Adrenal gland (tissue), 12 donors: ENCODE results near the gene RIC8B. TPM values are rescaled to one million over a fixed set of nuclear protein-coding genes. Genes with fewer than 3 reads are reported as not detected.

Source experiments
- DNase-seq, 7 donors: peaks; one replicate each; pipeline ENCODE4 v3.0.0-alpha.2; 2019 to 2020
- H3K27ac ChIP-seq, 5 donors: fragments of 200-600 bp; sonication (generic) in 4 of 5; 1 replicate in 3 of 5; 2 replicates in 2 of 5; pipeline versions ENCODE4 v1.5.1 to v1.8.0; 2016 to 2020; ENCODE audit warnings: mild to moderate bottlenecking in 1 of 5
- H3K27me3 ChIP-seq: fragments of 200-600 bp; 2 replicates; pipeline ENCODE4 v1.8.0; 2021
- H3K36me3 ChIP-seq, 2 donors: fragments of 200-600 bp; replicated peaks in 1 of 2; 1 replicate in 1 of 2; 2 replicates in 1 of 2; pipeline versions ENCODE4 v1.5.1 to v1.8.0; 2018 to 2022
- H3K4me1 ChIP-seq, 2 donors: fragments of 200-600 bp; replicated peaks in 1 of 2; 1 replicate in 1 of 2; 2 replicates in 1 of 2; pipeline versions ENCODE4 v1.5.1 to v1.8.0; 2018 to 2021
- H3K4me3 ChIP-seq, 4 donors: fragments of 200-600 bp; sonication (generic) in 3 of 4; one replicate each; pipeline ENCODE4 v1.5.1; 2016 to 2018
- H3K9me3 ChIP-seq, 3 donors: fragments of 200-600 bp; sonication (generic) in 1 of 3; replicated peaks in 1 of 3; 1 replicate in 2 of 3; 2 replicates in 1 of 3; pipeline versions ENCODE4 v1.5.1 to v1.8.0; 2016 to 2021
- CTCF ChIP-seq, 6 experiments: fragments of 450-650 bp in 4 of 6; fragments of 200-600 bp in 2 of 6; sonication (generic) in 1 of 6; IDR thresholded peaks; 1 replicate in 5 of 6; 2 replicates in 1 of 6; pipeline versions ENCODE4 v1.5.1 to v1.8.0; 2016 to 2021; ENCODE audit warnings: antibody characterized with exemption in 6 of 6, mild to moderate bottlenecking in 2 of 6, moderate library complexity in 1 of 6
- POLR2A ChIP-seq, 2 donors: fragments of 450-650 bp; IDR thresholded peaks; one replicate each; pipeline ENCODE4 v1.6.1; 2017; ENCODE audit warnings: antibody characterized with exemption in 2 of 2, mild to moderate bottlenecking in 2 of 2, moderate library complexity in 1 of 2
- WGBS, 4 donors: extraction: QIAGEN DNeasy Blood & Tissue Kit in 2 of 4; methylation state at CpG; one replicate each; pipeline versions ENCODE4 v1.1.5 to v1.1.7; 2013 to 2017; 5-methylcytosine and 5-hydroxymethylcytosine counted together
- intact Hi-C, 2 donors: fragments of 100-400 bp; cut with DNase I; formaldehyde crosslinking; loops; one replicate each; pipeline versions ENCODE4 v1.14.1 to v1.15.0; 2022 to 2023
- polyA plus RNA-seq, 3 donors: library from polyadenylated mRNA; stranded (reverse); fragments of 200-250 nt in 2 of 3; fragments of 350-450 nt in 1 of 3; fragmentation: Illumina TruSeq in 1 of 3; extraction: RNeasy Lipid Tissue Mini Kit (QIAGEN cat#74804) in 1 of 3; gene quantifications; one replicate each; pipeline ENCODE4 v1.2.3, GENCODE V29; 2013 to 2014
- total RNA-seq, 9 donors: library from RNA; depleted of rRNA in 4 of 9; stranded (reverse); fragments of >200 nt in 4 of 9; fragments of 120-200 nt in 1 of 9; fragmentation: NEBNext Ultra II Directional in 1 of 9; extraction: Animal tissue kit (Norgen Biotek cat#: 25700) in 1 of 9; gene quantifications; one replicate each; pipeline versions ENCODE4 v1.1.0 to v1.2.4, GENCODE V29; 2013 to 2023
- donor health status: healthy with polysubstance abuse.
- donor health status: Bipolar disorder and iron deficiency.
- donor health status: DM: yes; HTN: yes; CAD: no.
- donor health status: DM: no; HTN: no; CAD: no.
- donor health status: DM: no; HTN: no; CAD: no.
- donor health status: DM: yes; HTN: yes; CAD: no.

RIC8B gene
- total and polyA plus RNA-seq, 12 donors = 5.1 to 29.3 (median 14.5) TPM

DNA sequence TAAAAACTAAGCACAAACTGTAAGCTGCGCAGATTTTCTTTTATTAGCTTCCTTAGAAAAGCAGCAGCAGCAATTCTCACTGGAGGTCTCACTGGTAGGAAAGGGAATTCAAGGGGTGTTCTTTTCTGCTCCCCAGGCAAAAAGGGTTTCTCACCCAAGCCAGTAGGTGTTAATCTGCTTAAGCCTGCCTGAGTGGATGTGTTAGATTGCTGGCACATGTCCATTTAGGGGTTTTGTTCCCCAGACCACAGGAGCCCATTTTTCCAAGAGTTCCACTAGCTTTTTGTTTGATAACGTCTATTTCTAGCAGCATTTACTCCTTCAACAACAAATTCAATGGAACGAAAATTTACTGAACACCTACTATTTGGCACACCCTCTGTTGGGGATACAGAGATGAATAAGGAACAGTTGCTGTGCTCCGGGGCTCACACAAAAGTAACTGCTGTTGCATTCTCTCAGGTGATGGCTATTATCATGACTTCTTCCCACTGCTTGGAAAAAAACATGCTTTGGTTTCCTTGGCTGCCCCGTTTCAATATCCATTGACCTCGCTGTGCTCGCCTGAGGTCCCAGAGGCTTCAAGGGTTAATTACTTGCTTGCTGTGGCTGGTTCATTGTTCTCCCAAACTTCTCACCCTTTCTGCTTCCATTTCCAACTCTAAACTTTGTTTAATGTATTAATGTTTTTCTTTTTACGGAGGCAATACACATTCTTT lies 31.1 kb upstream of the RIC8B start:
- DNase-seq = no peak
- intact Hi-C loops = no loop called here
- Histone ChIP-seq H3K4me1 (peaks cover 7% of the 10 kb centered on the region in 2 donors), H3K9me3 (no peaks in the 10 kb centered on the region), H3K4me3 (no peak overlapping the region), H3K36me3 (no peaks in the 10 kb centered on the region), H3K27ac (no peak overlapping the region), H3K27me3 (peaks cover 6% of the 10 kb centered on the region)
- TF ChIP-seq CTCF (IDR thresholded peaks at IDR 0.05) (no peak), POLR2A (IDR thresholded peaks at IDR 0.05) (no peak)
- 70 to 74% (median 71%) methylated on average over 8 of the region's 8 CpGs for WGBS, 4 donors

DNA sequence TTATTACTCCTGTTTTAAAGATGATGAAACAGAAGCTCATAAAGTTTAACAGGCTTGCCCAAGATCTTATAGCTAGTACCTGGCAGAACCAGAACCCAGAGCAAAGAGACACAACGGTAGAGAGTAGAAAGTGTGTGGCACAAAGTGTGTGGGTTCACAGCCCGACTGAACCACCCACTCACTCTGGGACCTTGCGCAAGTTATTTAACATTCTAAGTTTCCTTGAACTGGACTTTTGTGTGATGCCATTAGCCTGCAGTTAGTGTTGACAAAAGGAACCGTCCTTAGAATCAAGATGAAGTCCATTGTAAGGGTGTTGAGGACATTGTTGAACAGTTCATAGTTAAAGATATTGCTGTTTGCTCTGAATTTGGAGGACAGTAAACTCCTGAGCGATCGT lies 29.9 kb upstream of the RIC8B start:
- no peak overlapping the region for H3K27ac ChIP-seq
- H3K27me3 ChIP-seq = peaks cover 6% of the 10 kb centered on the region
- TF ChIP-seq POLR2A (IDR thresholded peaks at IDR 0.05) (no peak), CTCF (IDR thresholded peaks at IDR 0.05) (no peak)
- no peaks in the 10 kb centered on the region for H3K36me3 ChIP-seq
- no peak overlapping the region for H3K4me3 ChIP-seq
- H3K4me1 ChIP-seq = peaks cover 1 to 2% of the 10 kb centered on the region in 2 donors
- 78 to 86% (median 80%) methylated on average over 6 of the region's 6 CpGs for WGBS, 4 donors
- no peaks in the 10 kb centered on the region for H3K9me3 ChIP-seq
- intact Hi-C loops = no loop called here
- DNase-seq = no peak

GRCh38 chr12:106745181-106745745 lies 29.2 kb upstream of the RIC8B start:
- Histone ChIP-seq H3K36me3 (no peaks in the 10 kb centered on the region), H3K4me1 (no peaks in the 10 kb centered on the region), H3K4me3 (no peak overlapping the region), H3K9me3 (no peaks in the 10 kb centered on the region), H3K27ac (no peak overlapping the region), H3K27me3 (peaks cover 6% of the 10 kb centered on the region)
- intact Hi-C loops = no loop called here
- DNase-seq = no peak
- WGBS, 4 donors = 80 to 86% (median 83%) methylated on average over 4 of the region's 4 CpGs
- TF ChIP-seq POLR2A (IDR thresholded peaks at IDR 0.05) (no peak), CTCF (IDR thresholded peaks at IDR 0.05) (no peak)

DNA sequence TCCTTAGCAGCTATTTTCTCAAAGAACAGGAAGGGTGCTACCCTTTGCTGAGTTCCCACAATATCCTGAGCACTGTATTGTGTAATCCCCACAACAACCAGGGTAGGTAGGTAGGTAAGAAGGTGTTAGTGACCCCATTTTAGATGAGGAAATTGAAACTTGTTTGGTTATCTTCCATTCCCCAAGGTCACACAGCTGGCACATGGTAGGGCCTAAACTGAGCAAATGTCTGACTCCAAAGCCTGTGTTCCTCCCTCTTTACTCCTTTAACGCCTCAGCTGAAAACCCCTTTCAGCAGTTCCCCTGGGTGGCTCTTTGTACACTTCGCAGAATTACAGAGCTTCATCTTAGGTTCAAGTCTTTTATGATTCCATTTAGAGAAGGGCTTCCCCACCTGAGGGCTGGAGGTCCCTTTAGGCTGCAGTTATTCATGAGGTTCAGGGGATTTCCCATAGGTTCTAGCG lies 26.5 kb upstream of the RIC8B start:
- Histone ChIP-seq H3K9me3 (no peaks in the 10 kb centered on the region), H3K27me3 (peaks cover 6% of the 10 kb centered on the region), H3K27ac (no peak overlapping the region), H3K4me3 (no peak overlapping the region), H3K4me1 (no peaks in the 10 kb centered on the region), H3K36me3 (no peaks in the 10 kb centered on the region)
- 91 to 95% (median 92%) methylated on average over 3 of the region's 3 CpGs for WGBS, 4 donors
- TF ChIP-seq POLR2A (IDR thresholded peaks at IDR 0.05) (no peak), CTCF (IDR thresholded peaks at IDR 0.05) (no peak)
- DNase-seq = no peak
- intact Hi-C loops = no loop called here
